Left forelimb (tissue), 1 donor: Measurements from ENCODE around the gene BCS1L.

Source experiments
- DNase-seq: peaks from one replicate; pipeline ENCODE4 v3.0.0-alpha.2; 2018; ENCODE audit warnings: low spot score

BCS1L gene, protein sequence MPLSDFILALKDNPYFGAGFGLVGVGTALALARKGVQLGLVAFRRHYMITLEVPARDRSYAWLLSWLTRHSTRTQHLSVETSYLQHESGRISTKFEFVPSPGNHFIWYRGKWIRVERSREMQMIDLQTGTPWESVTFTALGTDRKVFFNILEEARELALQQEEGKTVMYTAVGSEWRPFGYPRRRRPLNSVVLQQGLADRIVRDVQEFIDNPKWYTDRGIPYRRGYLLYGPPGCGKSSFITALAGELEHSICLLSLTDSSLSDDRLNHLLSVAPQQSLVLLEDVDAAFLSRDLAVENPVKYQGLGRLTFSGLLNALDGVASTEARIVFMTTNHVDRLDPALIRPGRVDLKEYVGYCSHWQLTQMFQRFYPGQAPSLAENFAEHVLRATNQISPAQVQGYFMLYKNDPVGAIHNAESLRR

DNA sequence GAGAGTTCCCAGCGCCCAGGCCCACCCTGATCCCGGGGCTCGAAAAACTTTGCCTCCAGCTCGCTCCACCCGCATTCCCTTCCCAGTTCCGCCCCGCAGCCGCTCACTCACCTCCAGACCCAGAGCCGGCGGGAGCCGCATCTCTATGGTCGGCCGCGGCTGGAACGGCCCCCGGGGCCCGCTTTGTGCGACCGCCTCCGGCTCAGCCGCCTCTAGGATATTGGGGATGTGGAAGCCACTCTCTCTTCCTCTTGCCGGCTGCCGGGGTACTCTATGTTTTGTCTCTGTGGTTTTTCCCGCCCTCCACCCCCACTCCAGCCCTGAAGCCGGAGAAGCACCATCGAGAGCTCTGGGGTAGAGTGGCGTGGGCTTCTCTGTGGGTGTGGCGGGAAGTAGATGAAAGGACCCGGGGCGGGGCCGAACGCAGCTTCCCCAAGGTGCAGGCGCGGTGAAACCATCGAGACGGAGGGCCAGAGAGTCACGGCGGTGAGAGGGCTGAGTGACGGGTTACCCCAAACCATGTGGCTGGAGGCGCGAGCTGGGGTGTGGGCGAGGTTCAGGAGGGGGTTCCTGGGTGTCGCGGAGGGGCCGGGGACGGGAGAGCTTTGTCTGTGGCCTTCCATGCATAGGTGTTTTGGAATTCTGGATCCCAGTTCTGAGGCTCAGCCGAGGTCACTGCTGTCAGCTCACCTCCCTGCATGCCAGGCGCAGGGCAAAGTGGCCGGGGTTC, at the start of gene BCS1L, which contains the start of gene ZNF142:
Gene BCS1L, plus strand, starts transcription at position 426 of the 730 bp plus-strand sequence. CDS start 1,305 bp downstream, outside the sequence.
Gene ZNF142, minus strand, starts transcription at position 366 of the 730 bp plus-strand sequence. CDS start 3,194 bp downstream, outside the sequence.
- peak; percentile 92 for DNase-seq

DNA sequence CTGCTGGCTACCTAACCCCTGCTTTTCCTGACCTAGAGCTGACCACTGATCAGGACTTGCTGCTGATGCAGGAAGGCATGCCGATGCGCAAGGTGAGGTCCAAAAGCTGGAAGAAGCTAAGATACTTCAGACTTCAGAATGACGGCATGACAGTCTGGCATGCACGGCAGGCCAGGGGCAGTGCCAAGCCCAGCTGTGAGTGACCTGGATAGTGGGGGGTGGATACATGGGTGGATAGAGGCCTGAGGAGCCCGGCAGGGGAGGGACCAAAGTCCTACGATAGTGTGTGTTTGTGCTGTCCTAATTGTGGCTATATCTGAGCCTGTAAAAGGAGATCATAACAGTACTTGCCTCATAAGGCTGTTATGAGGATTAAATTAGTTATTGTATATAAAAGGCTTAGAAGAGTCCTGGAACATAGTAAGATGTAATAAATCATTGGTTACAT, 43.6 kb upstream of the BCS1L start:
- DNase-seq: no peak

DNA sequence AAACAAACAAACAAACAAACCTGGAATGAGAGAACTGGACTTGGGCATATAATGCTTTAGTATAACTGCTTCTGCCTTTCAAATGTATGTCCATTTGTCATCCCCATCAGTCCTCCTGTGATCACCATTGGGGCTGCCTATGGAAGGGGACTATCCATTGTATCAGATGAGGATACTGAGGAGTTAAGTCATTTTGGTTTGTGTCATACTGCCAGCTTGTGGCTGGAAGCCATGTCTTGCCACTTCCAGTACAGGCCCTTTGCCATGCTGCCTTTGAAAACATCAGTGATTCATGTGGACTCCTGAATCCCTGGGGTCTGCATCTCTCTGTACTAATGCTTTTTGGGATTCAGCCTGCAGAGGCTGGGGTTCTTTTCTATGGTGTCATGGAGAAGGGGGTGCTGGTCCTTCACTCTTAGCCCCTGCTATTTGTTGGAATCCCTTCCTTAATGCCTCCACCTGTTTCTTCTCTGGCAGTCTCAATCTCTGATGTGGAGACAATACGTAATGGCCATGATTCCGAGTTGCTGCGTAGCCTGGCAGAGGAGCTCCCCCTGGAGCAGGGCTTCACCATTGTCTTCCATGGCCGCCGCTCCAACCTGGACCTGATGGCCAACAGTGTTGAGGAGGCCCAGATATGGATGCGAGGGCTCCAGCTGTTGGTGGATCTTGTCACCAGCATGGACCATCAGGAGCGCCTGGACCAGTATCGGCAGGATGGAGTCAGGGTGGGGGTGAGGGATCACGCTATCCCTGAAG, 41.2 kb upstream of the BCS1L start:
- no peak for DNase-seq

DNA sequence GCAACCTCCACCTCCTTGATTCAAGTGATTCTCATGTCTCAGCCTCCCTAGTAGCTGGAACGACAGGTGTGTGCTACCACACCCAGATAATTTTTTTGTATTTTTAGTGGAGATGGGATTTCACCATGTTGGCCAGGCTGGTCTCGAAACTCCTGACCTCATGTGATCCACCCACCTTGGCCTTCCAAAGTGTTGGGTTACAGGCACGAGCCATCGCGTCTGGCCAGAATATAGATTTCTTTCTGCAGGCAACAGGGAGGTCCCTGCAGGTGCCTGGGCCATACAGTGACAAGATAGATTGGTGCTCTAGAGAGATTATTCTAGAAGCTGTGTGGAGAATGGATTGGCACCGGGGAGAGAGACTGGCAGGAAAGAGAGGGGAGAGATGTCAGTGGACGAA, 38.5 kb upstream of the BCS1L start:
- no peak for DNase-seq

DNA sequence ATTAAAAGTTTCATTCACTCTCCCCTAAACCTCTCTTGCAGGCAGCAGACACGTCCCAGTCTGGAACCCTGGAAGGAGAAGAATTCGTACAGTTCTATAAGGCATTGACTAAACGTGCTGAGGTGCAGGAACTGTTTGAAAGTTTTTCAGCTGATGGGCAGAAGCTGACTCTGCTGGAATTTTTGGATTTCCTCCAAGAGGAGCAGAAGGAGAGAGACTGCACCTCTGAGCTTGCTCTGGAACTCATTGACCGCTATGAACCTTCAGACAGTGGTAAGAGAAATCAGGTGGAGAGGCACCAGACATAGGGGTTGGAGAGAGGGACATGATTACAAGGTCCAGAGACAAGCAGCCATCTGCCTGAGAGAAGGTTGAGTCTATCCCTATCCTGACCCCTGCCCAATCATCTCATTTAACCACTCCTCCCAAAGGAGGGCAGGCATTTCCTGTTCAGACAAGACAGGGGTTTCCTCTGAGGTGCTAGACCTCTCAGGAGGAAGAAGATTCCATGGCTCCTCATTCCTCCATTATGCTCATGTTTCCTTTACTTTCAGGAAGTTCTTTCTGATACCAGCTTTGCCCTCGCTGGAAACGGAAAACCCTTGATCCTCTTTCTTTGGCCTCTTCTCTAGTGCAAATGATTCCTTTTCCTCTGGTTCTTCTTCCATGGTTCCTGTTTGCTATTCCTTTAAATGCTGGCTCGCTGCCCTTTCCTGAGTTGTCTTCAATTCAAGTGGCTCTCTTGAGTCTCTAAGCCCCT, 36.7 kb upstream of the BCS1L start:
- DNase-seq: no peak

DNA sequence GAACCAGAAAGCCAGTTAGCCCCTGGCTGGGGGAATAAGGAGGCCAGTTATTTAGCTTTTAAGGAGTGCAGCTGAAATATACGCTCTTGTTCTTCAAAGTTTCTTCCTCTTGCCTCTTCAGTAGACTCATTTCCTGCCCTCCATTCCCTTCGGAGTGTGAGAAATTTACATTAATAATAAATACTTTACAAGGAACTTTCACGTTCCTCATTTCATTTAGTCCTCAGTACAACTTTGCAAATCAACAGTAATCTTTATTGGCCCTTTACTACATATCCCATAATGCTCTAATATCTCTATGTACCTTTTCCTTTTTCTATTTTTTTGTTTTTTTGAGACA, 36.1 kb upstream of the BCS1L start:
- no peak for DNase-seq

DNA sequence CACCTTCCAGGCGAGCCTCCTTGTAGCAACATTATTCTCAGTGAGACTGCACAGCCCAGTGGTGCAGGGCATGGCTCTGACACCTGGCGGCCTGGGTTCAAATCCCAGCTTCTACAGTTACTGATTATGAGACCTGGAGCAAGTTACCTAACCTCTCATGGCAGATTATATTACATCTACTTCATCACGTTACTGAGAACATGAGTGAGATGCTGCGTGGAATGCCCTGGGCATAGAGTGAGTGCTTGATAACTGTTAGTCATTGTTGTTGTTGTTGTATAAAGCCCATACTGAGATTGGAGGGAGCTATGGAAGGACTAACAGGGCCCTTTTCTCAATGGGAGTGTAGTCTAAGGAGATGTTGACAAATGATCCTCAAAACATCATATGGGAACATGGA, 33.1 kb upstream of the BCS1L start:
- no peak for DNase-seq

DNA sequence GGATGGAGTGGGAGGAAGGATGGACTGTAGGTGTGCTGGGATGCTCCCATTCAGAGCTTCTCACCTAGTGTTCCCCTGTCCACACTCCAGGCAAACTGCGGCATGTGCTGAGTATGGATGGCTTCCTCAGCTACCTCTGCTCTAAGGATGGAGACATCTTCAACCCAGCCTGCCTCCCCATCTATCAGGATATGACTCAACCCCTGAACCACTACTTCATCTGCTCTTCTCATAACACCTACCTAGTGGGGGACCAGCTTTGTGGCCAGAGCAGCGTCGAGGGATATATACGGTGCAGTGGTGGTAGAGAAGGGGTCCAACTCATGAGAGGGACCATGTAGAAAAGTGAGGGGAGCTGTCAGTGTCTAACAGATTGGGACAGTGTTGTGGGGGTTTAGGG, 31.5 kb upstream of the BCS1L start:
- DNase-seq: no peak

DNA sequence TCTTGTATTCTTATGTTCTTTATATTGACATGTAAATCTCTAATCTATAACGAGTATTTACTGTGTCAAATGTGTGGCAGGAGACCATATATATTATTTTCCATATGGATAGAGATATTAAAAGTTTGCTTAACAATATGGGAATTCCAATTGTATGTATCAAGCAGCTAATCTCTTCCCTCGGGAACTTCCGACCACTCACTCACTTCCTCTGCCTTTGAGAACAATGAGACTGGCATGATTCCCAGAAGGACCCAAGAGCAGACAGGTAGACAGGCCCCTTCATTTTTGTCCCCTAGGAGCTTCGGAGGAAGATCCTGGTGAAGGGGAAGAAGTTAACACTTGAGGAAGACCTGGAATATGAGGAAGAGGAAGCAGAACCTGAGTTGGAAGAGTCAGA, 27.6 kb upstream of the BCS1L start:
- no peak for DNase-seq

DNA sequence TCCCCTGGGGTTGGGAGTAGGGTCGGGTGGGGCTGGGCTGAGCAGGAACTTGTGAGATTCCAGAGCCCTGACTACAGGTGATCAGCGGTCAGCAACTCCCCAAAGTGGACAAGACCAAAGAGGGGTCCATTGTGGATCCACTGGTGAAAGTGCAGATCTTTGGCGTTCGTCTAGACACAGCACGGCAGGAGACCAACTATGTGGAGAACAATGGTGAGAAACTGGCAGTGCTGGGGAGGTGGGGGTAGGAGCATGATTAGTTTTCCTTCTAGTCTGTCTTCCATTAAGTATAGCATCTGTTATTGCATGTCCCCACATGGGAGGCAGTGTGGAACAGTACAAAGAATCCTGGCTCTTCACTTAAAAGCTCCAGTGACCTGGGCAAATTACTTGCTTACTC, 23.8 kb upstream of the BCS1L start:
- no peak for DNase-seq

DNA sequence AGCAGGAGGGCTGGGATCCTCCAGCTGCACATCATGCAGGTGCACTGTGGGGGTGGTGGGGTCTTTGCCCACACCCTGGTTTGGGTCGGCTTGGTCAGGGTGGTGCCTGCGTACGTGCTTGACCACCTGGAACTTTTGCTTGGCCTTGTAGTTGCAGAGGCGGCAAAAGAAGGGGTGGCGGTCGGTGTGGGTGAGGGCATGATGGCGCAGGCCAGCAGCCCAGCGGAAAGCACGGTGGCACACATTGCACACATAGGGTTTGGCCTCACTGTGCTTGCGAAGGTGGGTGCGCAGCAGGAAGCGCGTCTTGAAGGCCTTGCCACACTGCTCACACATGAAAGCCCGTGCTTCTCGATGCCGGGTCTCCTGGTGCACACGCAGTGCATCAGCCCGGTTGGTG, 21.1 kb upstream of the BCS1L start:
- DNase-seq: no peak

DNA sequence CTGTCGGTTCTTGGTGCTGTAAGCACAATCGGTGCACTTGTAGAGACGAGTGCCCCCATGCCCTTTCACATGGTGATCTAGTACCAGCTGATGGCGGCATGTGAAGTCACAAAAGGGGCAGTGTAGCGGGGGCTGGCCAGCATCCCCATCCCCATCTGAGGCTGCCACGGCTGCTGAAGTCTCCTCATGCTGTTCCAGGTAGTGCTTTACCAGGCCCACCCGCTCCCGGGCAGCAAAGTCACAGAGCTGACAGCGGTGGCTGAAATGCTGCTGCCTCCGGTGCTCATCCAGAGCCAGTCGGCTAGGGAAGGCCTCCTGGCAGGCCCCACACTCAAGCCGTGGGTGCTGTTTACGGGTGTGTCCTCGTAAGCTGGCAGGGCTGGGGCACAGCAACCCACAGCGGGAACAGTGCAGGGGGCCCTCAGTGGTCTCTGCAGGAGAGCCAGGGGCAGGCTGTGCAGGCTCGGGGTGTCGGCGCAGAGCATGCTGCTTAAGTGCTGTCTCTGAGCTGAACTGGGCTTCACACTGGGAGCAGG, 17.3 kb upstream of the BCS1L start:
- no peak for DNase-seq

DNA sequence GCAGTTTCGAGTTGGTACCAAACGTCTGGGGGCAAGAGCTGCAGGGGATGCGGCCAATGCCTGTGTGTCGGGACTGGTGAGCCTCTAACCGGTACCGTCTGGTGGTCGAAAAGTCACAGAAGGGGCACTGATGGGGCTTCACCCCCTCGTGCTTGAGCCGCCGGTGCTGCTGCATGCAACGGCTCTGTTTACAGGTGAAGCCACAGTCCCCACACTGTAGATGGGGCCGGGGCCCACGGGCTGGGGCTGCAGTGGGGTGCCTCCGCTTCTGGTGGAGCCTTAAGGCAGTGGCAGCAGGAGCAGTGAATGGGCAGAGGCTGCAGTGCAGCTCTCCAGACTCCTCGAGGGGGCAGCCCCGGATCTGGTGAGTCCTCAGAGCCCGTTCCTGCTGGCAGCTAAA, 16.7 kb upstream of the BCS1L start:
- DNase-seq: no peak

DNA sequence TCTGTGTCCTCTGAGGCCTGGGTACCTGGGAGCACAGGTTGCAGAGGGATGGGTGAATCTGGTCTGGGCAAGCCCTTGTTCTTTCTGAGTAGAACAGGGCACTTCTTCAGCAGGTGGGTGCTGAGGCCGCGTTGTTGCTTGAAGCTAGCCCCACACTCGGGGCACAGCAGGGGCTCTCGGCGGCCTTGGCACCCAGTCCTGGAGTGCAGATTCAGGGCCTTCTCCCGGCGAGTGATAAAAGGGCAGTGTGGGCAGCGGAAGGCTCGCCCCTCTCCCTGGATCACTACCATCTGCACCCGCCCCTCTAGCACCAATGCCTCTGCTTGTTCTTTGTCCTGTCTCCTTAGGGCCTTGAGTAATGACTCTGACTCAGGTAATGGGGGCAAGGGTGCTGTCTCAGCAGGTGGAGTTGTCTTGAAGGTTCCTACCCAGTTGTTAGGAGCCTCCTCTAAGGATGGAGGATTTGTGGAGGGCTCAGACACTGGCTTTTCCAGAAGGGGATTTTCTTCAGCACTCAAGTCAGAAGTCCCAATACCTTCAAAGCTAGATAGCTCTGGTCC, 15.7 kb upstream of the BCS1L start:
- DNase-seq: no peak

DNA sequence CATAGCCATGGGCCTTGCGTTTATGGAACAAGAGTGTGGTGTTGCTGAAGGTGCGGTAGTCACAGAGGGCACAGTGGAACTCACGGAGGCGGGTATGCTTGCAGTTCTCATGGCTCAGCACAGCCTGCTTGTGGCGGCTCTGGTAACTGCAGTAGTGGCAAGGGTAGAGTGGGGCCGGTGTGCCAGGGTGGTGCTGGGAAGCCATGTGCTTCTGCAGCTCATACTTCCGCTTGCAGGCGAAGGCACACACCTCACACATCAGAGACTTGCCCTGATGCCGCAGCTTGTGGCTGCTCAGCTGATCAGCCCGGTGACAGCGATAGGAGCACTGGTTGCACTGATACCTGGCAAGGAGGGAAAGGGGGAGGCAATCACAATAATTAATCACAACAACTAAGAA, 14.8 kb upstream of the BCS1L start:
- no peak for DNase-seq

DNA sequence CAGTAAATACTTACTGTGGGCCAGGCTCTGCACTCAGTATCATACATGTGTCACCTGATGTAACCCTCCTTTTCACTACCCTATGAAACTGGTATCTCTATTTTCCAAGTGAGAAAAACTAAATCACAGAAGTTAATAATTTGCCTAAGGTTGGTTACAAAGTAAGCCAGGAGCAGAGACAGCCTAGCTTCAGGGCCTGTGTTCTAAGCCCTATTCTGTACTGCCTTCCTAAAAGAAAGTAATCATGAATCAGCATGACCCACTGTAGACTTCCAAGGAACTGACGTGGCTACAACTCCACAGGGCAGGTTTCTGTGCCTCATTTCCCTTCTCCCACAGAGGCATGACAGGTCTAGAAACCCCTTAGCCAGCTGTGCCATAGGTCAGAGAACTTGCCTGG, 14.4 kb upstream of the BCS1L start:
- DNase-seq: no peak

DNA sequence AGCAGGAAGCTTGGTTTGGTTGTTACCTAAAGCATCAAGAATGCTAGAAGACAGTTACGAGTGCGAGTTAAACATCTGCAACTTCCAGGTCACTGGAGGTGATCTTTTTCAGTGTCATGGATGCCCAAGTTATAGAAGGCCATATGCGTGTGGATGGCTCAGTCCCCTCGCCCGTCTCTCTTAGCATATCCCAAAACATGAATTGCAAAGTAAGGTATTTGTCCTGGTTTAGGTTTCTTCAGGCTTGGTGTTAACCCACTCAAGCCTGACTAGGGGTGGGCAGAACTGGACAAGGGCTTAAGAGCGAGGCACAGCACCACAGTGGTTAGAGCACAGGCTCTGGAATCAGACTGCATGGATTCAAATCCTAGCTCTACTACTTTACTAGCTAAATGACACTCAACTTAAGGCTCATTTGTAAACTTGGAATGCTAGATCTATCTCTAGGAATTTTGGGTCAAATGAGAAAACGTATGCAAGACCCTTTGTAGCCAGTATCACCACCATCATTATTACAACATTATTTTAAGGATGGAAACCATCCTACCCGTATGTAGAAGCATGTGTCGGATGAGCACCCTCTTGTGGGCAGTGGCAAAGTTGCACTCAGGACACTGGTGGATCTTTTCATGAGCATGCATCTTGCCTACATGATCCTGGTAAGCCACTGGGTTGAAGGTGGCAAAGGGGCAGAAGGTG, 11.2 kb upstream of the BCS1L start:
- no peak for DNase-seq

DNA sequence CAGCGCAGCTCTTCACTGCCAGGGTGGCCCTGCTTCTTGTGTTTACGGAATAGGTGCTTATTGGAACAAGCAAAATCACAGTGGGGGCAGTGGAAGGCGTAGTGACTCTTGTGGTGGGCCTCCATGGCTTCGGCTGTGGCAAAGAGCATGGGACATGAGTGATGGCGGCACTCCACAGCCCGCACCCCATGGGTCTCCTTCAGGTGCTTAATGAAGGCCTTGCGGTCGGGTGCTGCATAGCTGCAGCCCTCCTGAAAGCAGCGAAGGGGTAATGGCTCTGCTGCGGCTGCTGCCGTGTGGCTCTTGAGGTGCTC, 10.7 kb upstream of the BCS1L start:
- no peak for DNase-seq

DNA sequence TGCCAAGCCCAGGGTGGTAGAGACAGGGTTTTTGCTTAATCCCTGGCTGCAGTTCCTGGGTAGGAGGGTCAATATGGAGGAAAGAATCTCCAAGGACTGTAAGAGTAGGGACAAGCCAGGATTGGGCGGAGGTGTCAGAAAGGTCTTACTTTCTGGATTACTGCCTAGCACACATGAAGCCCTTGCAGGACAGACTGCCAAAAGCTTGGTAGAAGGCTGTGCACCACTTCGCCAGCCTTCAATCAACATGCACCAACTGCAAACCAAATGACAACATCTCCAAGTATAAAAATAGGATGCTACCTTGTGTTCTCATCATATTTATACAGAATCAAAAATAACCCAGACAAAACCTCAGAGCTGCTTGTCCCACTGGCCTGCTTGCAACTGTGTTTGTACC, 3.7 kb upstream of the BCS1L start:
- no peak for DNase-seq

DNA sequence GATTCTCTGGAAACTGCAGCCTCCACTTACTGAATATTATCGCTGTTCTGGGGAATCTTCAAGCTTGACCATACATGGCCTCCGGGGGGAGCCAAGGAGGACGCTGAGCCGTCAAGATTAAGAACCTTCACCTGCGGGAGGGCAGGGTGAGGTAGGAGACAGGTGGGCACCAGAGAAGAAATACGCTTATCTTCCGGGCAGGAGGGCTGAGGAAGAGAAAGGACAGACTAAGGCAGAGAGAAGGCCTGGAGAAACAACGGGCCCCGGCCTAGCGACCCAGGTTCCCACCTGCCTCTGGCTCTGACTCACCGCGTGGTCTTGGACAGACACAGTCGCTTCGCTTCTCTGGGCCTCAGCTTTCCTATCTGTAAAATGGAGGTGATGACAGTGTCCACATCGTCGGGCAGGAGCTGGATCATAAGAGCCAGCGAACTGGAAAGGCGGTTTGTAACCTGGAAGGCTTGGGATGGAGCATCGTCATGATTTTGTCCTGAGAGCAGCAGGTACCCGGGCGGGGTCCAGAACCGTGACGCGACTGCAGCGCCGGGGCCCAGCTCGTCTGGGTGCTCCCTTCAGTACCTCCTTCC, 719 bp upstream of the BCS1L start:
- no peak for DNase-seq

DNA sequence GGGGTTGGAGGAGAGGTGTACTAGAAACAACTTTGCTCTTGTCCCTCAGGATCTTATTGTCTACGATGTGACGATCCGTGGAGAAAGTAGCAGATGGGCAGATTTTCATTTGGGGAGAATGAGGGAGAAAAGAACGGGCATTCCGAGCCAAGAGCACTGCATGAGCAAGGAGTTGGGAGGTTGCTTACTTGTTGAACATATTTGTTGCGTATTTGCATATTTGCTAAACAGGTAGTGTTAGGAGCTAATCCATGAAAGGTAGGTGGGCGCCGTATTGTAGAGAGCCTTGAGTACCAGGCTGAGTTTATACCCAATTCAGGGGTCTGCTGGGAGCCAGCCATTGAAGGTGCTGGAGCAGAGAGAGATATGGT, 490 bp downstream of the BCS1L start:
- DNase-seq: no peak
